Smooth muscle cell (in vitro differentiated cells): ENCODE results near the gene ASCL5. TPM values are rescaled to one million over a fixed set of nuclear protein-coding genes. Genes with fewer than 3 reads are reported as not detected.

Experiments
- DNase-seq: peaks from one replicate; lab custom pipeline; 2025; ENCODE audit not compliant: unreplicated experiment; lab: John Stamatoyannopoulos, UW
- H2AFZ ChIP-seq: fragments of 200-600 bp; sonication (generic); 2 replicates; pipeline ENCODE4 v1.6.0; 2016; ENCODE audit warnings: antibody characterized with exemption, low read depth, mild to moderate bottlenecking
- H3F3A ChIP-seq: fragments of 200-600 bp; sonication (generic); 2 replicates; pipeline ENCODE4 v1.6.0; 2017; ENCODE audit warnings: antibody characterized with exemption, low read depth
- H3K27ac ChIP-seq: fragments of 200-600 bp; sonication (generic); 2 replicates; pipeline ENCODE4 v1.5.1; 2016; ENCODE audit warnings: low read depth, mild to moderate bottlenecking
- H3K27me3 ChIP-seq: fragments of 200-600 bp; sonication (generic); 2 replicates; pipeline ENCODE4 v1.6.1; 2016; ENCODE audit warnings: low read depth, mild to moderate bottlenecking
- H3K36me3 ChIP-seq: fragments of 200-600 bp; sonication (generic); 2 replicates; pipeline ENCODE4 v1.5.1; 2016; ENCODE audit warnings: low read depth
- H3K4me1 ChIP-seq: fragments of 200-600 bp; sonication (generic); 2 replicates; pipeline ENCODE4 v1.5.1; 2016; ENCODE audit warnings: low read depth
- H3K4me2 ChIP-seq: fragments of 200-600 bp; sonication (generic); 2 replicates; pipeline ENCODE4 v1.6.0; 2016; ENCODE audit warnings: mild to moderate bottlenecking
- H3K4me3 ChIP-seq: fragments of 200-600 bp; sonication (generic); 2 replicates; pipeline ENCODE4 v1.5.1; 2016; ENCODE audit warnings: mild to moderate bottlenecking
- H3K79me2 ChIP-seq: fragments of 200-600 bp; sonication (generic); 2 replicates; pipeline ENCODE4 v1.6.0; 2016; ENCODE audit warnings: low read depth, mild to moderate bottlenecking
- H3K9ac ChIP-seq: fragments of 200-600 bp; sonication (generic); 2 replicates; pipeline ENCODE4 v1.6.0; 2016; ENCODE audit warnings: low read depth
- H3K9me3 ChIP-seq: fragments of 200-600 bp; sonication (generic); replicated peaks from 2 replicates; pipeline ENCODE4 v1.5.1; 2016; ENCODE audit warnings: low read depth
- H4K20me1 ChIP-seq: fragments of 200-600 bp; sonication (generic); 2 replicates; pipeline ENCODE4 v1.6.0; 2016; ENCODE audit warnings: low read depth
- CTCF ChIP-seq: fragments of 200-600 bp; sonication (generic); IDR thresholded peaks from 2 replicates; pipeline ENCODE4 v1.5.1; 2017; ENCODE audit warnings: borderline replicate concordance, mild to moderate bottlenecking, antibody characterized with exemption; ENCODE audit not compliant: insufficient read depth, poor library complexity, severe bottlenecking
- WGBS: methylation state at CpG from one replicate; pipeline ENCODE4 v1.1.7; 2016; ENCODE audit warnings: low lambda C conversion rate; 5-methylcytosine and 5-hydroxymethylcytosine counted together
- polyA plus RNA-seq: library from polyadenylated mRNA; unstranded; fragments of >200 nt; fragmentation: Nextera tagmentation; extraction: Ambion mirVana; gene quantifications from 2 replicates; pipeline ENCODE4 v1.2.1, GENCODE V29; 2016
- total RNA-seq: library from RNA; depleted of rRNA; stranded (reverse); fragments of >200 nt; gene quantifications from 2 replicates; pipeline ENCODE4 v1.2.3, GENCODE V29; 2014

The ASCL5 gene
- total and polyA plus RNA-seq, 2 experiments from 2014 or later, result not detected

GRCh38 chr1:201145132-201145531 lies 18.1 kb upstream of the ASCL5 start:
- no peaks in the 10 kb centered on the region for H3F3A ChIP-seq
- H3K4me1 ChIP-seq, result peaks cover 5% of the 10 kb centered on the region
- H2AFZ ChIP-seq, result no peak overlapping the region
- TF ChIP-seq CTCF, result no peak
- DNase-seq, result no peak
- H3K36me3 ChIP-seq, result peaks cover 8% of the 10 kb centered on the region
- H3K27me3 ChIP-seq, result no peaks in the 10 kb centered on the region
- H3K9me3 ChIP-seq, result no peaks in the 10 kb centered on the region
- H3K27ac ChIP-seq, result no peak overlapping the region
- no peak overlapping the region for H3K4me3 ChIP-seq
- no peak overlapping the region for H3K4me2 ChIP-seq
- no peak overlapping the region for H3K9ac ChIP-seq
- peaks cover 50% of the 10 kb centered on the region for H4K20me1 ChIP-seq
- no peaks in the 10 kb centered on the region for H3K79me2 ChIP-seq
- WGBS, result 98% methylated on average over 3 of the region's 3 CpGs

GRCh38 chr1:201144701-201145100 lies 17.7 kb upstream of the ASCL5 start:
- no peak for TF ChIP-seq CTCF
- no peak overlapping the region for H3K27ac ChIP-seq
- H3K9me3 ChIP-seq, result no peaks in the 10 kb centered on the region

GRCh38 chr1:201143726-201144635 lies 17.0 kb upstream of the ASCL5 start:
- H3K27ac ChIP-seq, result no peak overlapping the region
- DNase-seq, result no peak
- TF ChIP-seq CTCF, result no peak
- H3K9me3 ChIP-seq, result no peaks in the 10 kb centered on the region
- WGBS, result 94% methylated on average over 16 of the region's 18 CpGs
- H4K20me1 ChIP-seq, result peaks cover 42% of the 10 kb centered on the region
- H3F3A ChIP-seq, result peaks cover 4% of the 10 kb centered on the region
- H3K4me3 ChIP-seq, result no peak overlapping the region
- H3K4me2 ChIP-seq, result no peak overlapping the region
- H3K27me3 ChIP-seq, result no peaks in the 10 kb centered on the region
- H3K4me1 ChIP-seq, result peaks cover 8% of the 10 kb centered on the region
- peaks cover 2% of the 10 kb centered on the region for H3K36me3 ChIP-seq
- no peaks in the 10 kb centered on the region for H3K79me2 ChIP-seq
- H3K9ac ChIP-seq, result no peak overlapping the region
- H2AFZ ChIP-seq, result no peak overlapping the region

More at GRCh38 chr1:201144701-201145100, 17.7 kb upstream of the ASCL5 start:
- Histone ChIP-seq H3K9ac (no peak overlapping the region), H3K36me3 (peaks cover 4% of the 10 kb centered on the region), H2AFZ (no peak overlapping the region), H3K4me3 (no peak overlapping the region), H3K79me2 (no peaks in the 10 kb centered on the region), H4K20me1 (peaks cover 46% of the 10 kb centered on the region), H3K4me2 (no peak overlapping the region), H3F3A (no peaks in the 10 kb centered on the region), H3K4me1 (peaks cover 8% of the 10 kb centered on the region), H3K27me3 (no peaks in the 10 kb centered on the region)
- WGBS, result 86% methylated on average over 5 of the region's 5 CpGs
- DNase-seq, result no peak
